C4-2B (cell line): ENCODE data around the gene LEMD3.
A peak's percentile ranks its signal among the peaks of the same experiment; 100 is the strongest.

ENCODE experiments used
- H3K27ac ChIP-seq: fragments of 450-650 bp; 2 replicates; pipeline ENCODE4 v1.5.1; 2017
- ZFX ChIP-seq: fragments of 450-650 bp; IDR thresholded peaks from 2 replicates; pipeline ENCODE4 v1.6.1; 2017
- TF ChIP-seq, protein P1 (sequence below): fragments of 450-650 bp; conservative IDR thresholded peaks from 2 replicates; pipeline ENCODE4 v1.5.1; 2017; ENCODE audit warnings: mild to moderate bottlenecking

Gene LEMD3

DNA sequence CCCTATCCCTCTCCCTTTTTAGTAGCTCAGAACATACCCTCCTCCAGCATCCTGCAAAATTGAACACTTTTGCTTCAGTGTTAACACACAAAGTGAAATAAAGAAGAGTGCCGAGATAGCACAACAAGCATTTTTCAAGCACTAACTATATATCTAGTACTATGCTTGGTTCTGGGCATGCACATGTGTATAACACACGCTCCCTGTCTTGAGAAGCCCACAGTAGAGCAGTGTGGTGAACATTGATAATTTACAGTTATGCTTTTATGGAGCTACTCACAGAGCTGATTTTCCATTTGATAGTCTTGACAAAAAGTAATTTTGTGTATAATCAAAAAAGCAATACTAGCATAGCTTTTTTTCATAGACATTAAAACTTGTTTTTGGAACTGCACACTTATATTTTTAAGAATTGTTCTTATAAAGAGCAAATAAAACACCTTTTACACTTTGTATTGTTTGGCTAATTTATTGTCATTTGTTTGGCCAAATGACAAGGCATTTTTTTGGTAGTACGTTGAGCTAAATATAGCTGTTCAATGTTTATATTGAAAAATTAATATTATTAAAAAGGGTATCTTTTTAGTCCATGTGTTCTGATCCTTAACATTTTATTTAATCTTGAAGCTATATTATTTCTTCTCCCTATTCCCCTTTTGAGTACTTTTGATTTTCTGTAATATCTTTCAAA, 39.7 kb downstream of the LEMD3 start:
- TF ChIP-seq ZFX = no peak
- TF ChIP-seq, protein P1, sequence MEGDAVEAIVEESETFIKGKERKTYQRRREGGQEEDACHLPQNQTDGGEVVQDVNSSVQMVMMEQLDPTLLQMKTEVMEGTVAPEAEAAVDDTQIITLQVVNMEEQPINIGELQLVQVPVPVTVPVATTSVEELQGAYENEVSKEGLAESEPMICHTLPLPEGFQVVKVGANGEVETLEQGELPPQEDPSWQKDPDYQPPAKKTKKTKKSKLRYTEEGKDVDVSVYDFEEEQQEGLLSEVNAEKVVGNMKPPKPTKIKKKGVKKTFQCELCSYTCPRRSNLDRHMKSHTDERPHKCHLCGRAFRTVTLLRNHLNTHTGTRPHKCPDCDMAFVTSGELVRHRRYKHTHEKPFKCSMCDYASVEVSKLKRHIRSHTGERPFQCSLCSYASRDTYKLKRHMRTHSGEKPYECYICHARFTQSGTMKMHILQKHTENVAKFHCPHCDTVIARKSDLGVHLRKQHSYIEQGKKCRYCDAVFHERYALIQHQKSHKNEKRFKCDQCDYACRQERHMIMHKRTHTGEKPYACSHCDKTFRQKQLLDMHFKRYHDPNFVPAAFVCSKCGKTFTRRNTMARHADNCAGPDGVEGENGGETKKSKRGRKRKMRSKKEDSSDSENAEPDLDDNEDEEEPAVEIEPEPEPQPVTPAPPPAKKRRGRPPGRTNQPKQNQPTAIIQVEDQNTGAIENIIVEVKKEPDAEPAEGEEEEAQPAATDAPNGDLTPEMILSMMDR = no peak
- no peak overlapping the region for H3K27ac ChIP-seq

- TF ChIP-seq, protein P1 = no peak
- no peak for TF ChIP-seq ZFX
- H3K27ac ChIP-seq = no peak overlapping the region
These were observed 40.3 kb downstream of the LEMD3 start for GRCh38 chr12:65209655-65210043.

GRCh38 chr12:65217086-65217485, 47.7 kb downstream of the LEMD3 start:
- no peak overlapping the region for H3K27ac ChIP-seq
- TF ChIP-seq, protein P1 = no peak
- no peak for TF ChIP-seq ZFX

DNA sequence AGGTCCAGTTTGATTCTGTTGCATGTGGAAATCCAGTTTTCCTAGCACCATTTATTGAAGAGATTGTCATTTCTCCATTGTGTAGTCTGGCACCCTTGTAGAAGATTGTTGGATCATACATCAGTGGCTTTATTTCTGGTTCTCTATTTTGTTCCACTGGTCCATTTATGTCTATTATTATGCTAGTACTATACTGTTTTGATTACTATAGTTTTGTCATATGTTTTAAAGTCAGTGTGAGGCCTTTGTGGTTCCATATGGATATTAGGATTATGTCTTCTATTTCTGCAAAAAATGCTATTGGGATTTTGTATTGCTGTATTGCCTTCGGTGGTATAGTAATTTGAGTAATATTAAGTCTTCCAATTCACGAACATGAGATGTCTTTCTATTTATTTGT, 51.4 kb downstream of the LEMD3 start:
- H3K27ac ChIP-seq = no peak overlapping the region
- TF ChIP-seq, protein P1 = no peak
- no peak for TF ChIP-seq ZFX

DNA sequence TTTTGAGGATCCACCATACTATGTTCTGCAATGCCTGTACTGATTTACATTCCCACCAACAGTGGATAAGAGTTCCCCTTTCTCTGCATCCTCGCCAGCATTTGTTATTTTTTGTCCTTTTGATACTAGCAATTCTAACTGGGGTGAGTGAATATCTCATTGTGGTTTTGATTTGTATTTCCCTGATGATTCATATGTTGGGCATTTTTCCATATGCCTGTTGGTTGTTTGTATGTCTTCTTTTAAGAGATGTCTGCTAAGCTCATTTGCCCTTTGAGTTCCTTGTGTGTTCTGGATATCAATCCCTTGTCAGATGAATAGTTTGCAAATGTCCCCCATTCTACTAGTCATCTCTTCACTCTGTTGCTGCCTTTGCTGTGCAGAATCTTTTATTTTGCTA, 60.1 kb downstream of the LEMD3 start:
- no peak overlapping the region for H3K27ac ChIP-seq
- TF ChIP-seq, protein P1 = no peak
- TF ChIP-seq ZFX = no peak

GRCh38 chr12:65232476-65233077, 63.2 kb downstream of the LEMD3 start:
- no peak overlapping the region for H3K27ac ChIP-seq

GRCh38 chr12:65237153-65237552, 67.8 kb downstream of the LEMD3 start:
- TF ChIP-seq, protein P1 = no peak
- no peak for TF ChIP-seq ZFX
- H3K27ac ChIP-seq = no peak overlapping the region

More at GRCh38 chr12:65232476-65233077, 63.2 kb downstream of the LEMD3 start:
- no peak for TF ChIP-seq ZFX
- TF ChIP-seq, protein P1 = peak; percentile 77
